Measurements from ENCODE around the gene DCTD.

DCTD gene

DNA sequence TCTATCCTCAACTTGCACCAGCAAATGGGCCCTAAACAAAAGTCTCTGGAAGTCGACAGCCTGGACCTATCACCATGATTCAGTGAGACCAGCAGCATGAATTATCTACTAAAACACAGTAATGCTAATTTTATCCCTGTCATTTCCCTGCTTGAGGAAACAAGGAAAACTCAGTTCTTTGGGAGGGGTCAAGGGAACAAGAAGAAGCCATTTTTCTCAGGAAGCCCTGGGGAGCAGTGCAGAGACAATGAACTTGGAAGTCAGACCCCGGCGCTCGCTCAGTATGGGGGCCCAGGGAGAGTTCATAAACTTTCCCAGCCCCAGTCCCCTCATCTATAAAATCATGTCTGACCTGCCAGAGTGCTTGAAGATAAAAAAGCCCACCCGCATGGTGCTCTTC, 50.4 kb downstream of the DCTD start:
- DNase-seq: no peak

DNA sequence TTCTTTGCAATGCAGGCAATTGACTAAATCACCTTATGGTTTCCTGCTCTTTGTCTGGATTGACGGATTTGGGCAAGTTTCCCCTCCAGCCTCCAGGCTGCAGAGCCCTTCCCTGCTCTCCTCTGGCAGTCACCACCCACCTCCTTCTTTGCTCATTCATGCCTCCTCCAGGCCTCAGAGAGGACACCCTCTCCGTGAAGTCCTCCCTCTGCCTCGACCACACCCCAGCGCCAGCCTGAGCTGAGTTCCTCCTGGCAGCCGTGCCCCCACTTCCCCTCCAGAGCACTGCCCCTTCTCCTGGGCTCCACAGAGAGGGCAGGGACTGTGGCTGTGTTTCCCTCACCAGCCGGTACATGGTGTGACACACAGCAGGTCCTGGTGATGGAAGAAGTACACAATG, 53.7 kb downstream of the DCTD start:
- DNase-seq: no peak

DNA sequence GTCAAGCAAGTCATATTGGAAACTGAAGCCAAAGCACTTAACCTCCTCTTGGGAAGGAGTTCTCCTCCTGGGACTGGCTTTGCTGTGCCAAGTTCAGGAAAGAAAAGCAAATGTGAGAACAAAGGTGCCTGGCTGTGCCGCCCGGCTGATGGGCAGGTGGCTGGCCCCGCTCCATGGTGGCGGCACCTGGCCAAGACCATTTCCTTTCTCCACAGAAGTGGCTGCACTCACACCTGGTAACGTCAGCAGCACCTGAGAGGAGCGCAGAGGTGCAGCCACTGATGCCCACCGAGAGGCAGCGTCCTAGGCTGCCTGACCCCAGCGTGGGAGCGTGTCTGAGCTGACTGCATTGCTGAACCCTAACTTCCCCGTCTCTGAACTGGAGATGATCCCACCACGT, 54.3 kb downstream of the DCTD start:
- DNase-seq: no peak

DNA sequence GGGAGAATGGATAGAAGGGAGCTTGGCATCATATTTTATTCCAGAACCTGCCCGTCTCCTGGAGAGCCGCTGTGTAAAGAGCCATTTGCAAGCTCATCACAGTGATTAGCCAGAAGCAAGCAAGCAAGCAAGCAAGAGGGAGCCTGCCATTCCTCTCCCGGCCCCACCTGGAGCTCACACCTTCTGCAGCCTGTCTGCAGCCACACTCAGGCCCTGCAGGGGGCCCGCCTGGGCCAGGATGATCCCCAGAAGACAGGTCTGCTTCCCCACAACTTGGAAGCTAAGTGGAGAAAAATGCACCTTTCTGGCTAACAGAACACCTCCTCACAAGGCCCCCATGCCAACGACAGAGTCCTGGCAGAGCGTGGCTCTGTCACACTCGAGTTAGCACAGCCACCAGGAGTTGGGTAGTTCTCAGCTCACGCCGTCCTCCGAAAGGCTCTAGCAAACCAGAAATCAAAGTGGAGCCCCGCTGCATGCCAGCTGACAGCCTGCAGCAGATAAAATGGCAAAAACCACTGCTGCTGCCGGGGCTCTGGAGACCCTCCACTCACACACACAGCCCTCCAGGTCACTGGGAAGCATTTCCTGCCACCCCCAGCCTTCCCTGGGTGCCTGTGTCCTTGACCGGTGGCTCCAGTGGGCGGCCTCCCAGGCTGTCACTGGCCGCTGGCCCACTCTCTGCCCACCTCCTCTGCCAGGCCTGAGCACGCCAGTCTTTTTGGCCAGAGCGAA, 54.9 kb downstream of the DCTD start:
- DNase-seq: no peak

DNA sequence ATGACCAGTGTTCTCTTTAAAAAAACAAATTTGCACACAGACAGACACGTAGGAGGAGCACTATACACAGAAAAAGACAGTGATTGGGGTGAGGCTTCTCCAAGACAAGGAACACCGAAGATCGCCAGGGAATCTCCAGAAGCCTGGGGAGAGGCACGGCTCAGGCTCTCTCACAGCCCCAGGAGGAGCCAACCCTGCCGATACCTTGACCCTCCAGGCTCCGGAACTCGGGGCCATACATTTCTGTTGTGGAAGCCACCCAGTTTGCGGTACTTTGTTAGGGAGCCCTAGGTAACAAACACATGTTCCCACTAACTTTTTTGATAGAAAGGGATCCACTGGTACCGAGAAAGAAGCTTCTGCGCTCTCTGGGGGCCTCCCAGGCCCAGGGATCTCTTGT, 55.8 kb downstream of the DCTD start:
- no peak for DNase-seq

DNA sequence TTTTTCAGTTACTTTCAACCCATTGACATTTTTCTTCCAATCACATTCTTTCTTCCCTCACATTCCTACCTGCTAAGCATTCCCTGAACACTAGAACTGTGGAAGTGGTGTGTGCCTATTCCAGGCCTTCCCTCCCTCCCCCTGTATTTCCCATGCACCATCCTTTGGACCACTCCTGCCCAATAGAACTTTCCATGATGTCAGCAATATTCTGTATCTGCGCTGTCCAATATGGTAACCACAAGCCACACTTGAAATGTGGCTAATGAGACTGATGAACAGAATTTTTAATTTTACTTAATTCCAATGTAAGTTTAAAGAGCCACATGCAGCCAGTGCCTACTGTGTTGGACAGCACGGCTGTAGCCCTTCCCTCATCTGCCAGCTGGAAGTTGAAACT, 57.5 kb downstream of the DCTD start:
- no peak for DNase-seq

DNA sequence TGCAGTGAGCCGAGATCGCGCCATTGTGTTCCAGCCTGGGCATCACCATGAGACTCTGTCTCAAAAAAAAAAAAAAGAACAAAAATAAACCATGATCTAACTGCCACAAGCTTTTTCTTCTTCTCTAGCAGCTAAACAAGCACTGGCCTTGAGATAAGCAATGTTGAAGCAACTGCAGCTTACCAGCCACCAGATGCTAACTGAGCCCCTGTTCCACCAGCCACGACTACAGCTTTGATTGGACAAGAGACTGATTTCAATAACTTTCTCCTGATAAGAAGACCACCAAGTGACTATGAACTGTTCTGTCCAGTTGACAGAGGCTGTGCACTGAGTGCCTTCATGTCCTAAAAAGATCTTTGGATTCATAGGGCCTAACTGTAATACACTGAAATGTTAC, 58.5 kb downstream of the DCTD start:
- DNase-seq: no peak

DNA sequence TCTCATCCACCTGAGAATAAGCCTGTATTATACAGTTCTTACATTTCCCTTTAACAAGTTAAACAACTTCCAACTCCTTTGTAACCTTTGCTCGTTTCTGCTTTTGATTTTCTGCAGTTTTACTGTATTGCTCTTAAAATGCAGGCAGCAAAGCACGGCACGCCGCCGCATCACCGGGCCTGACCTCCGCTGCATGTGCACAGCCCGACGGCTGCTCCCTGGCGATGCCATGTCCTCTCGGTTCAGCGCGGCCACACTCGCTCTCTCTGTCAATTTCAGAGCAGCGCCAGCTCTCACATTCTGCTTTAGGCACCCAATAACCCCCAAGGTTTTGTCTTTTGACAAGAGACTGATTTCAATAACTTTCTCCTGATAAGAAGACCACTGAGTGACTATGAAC, 60.3 kb downstream of the DCTD start:
- DNase-seq: no peak

DNA sequence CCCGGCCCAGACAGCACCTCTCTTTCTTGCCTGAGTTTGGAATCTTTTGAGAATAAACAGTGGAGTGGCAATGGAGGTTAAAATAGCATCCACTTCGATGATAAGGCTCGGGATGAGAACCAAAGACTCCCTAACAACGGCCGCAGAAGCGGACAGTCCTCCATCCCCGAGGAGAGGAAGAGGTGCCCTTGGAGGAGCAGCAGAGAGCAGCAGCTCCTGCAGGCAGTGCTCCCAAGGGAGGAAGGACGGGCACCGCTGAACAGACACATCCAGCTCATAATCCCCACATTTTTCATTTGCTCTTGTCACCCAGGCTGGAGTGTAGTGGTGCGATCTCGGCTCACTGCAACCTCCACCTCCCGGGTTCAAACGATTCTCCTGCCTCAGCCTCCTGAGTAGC, 61.3 kb downstream of the DCTD start:
- DNase-seq: no peak

DNA sequence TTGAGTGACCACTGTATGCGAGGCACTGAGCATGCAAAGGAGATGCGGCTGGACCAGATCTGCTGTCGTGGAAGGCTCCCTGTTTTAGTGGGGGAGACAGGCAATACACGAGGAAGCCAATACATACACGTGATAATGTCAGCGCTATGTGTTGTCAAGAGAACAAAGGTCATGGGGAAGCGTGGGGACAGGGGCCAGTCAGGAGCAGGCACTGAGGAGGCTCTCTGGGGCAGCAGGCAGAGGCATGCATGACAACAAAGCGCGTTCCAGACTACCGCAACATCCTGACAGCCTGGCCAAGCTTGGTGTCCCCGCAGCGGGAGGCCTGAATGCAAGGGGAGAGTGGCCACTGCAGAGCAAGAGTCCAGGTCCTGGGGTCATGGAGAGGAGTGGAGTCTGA, 61.9 kb downstream of the DCTD start:
- no peak for DNase-seq

DNA sequence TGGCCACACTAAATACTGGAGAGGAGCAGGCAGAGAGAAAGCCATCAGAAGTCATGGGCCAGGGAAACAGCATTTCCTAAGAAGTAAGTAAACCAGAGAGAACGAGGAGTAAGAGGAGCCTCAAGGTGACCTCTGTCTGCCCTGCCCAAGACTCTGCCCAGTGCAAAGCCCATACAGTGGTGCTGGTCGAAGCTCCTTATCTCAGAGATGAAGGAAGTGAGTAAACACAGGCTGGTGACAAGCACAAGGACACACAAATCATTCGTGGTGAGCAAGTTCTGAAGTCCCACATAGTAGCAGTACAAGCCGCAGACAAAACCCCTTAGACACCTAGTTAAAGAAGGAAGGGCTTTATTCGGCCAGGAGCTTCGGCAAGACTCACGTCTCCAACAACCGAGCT, 62.7 kb downstream of the DCTD start:
- DNase-seq: no peak

DNA sequence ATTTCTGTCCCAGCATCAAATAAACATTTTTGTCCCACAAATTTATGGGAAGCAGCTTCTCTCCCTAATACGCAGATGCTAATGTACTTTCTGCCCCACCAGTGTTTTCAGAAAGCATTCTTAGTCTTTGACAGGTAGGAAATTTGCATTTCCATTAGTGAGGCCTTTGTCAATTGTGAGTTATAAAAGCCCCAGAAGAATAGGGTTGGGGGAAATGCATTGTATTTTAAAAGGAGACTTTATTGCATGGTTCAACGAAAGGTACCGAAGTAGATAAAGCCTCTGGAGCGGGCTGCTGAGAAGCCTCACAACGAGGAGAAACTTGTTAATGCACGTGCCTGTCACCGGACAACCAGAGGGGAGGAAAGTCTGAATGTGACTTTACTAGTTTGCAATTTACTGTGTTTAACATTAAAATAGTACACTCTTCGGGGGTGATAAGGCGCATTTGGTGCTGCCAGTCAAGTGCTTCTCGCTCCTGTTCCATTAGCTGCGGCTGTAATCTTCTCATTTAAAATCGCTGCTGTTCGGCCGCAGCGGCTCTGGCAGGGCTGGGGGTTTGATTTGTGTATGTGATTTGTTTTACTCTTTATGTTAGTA, 63.4 kb downstream of the DCTD start:
- no peak for DNase-seq

DNA sequence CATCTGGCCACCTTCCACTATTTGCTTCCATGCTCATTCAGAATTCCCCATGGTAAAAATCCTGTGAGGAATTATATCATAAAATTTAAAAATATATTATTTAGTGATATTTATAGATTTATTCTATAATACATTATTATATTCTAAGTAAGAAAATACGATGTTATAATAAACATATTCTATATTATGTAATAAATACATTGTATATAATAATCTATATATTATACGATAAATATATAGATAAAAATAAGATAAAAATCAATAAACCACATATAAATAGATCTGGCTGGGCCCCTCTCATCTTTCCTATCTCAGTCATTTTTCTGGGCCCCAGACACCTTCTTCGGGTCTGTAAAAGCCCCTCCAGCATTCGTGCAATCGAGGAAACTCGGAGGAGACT, 68.5 kb downstream of the DCTD start:
- DNase-seq: no peak

DNA sequence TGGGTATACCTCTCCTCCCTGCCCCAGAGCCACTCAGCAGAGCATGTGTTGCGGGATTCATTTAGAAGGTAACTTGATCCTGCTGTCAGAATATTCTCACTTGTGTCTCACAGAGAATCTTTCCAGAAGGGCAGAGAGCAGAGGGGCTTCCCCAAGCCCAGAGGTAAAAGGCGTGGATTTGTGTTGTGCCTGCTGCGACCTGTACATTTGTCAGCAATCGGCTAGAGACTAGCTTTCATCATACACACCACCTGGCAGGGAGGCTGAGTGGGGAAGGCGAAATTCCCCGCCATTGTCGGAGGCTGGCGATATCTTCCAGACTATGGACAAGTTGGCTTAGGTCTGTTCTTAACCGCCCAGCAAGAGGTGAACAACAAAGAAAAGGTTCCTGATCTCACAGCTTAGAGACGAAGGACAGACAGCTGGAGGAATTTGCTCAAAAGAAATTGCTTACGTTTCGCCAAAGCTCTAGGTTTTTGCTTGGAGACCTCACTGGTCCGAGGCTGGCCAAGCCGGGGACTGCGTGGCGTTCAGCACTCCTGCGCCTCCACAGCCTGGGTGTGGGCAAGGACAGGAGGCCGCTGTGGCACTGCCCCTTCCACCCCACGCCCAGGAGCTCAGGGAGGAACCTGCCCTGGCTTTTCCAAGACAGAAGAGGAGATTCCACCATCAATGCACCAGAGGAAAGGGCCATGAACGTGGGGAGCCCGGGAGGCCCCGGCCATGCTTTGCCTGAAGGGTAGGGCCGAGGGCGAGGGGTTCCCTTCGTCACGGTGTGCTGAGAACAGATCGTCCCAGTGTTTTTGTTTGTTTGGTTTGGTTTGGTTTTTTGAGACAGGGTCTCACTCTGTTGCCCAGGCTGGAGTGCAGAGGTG, 69.4 kb downstream of the DCTD start:
- no peak for DNase-seq

DNA sequence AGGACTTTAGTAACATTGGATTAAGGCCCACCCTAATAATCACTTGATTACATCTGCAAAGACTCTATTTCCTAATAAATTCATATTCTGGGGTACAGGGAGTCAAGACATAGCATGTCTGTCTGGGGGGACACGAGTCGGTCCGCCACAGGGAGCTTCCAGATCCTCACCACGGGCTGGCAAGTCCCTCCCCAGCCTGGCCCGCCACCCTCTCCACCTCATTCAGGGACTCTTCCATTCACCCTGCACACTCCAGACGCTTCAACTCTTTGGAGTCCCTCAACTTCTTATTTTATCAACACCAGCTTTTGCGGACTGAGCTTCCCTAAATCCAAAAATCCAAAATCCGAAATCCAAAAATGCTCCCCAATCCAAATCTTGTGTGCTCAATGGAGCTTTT, 71.2 kb downstream of the DCTD start:
- DNase-seq: no peak

DNA sequence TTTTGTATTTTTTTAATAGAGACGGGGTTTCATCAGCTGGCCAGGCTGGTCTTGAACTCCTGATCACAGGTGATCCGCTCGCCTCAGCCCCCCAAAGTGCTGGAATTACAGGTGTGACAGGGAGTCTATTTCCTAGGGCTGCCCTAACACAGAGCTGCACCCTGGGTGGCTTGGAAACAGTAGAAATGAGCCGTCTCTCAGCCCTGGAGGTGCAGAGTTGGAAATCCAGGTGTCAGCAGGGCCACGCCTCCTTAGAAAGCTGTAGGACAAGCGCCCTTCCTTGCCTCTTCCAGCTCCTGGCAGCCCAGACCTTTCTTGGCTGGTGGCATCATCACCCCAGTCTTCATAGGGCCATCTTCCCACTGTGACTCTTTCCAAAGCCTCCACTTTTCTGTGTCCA, 71.6 kb downstream of the DCTD start:
- no peak for DNase-seq

DNA sequence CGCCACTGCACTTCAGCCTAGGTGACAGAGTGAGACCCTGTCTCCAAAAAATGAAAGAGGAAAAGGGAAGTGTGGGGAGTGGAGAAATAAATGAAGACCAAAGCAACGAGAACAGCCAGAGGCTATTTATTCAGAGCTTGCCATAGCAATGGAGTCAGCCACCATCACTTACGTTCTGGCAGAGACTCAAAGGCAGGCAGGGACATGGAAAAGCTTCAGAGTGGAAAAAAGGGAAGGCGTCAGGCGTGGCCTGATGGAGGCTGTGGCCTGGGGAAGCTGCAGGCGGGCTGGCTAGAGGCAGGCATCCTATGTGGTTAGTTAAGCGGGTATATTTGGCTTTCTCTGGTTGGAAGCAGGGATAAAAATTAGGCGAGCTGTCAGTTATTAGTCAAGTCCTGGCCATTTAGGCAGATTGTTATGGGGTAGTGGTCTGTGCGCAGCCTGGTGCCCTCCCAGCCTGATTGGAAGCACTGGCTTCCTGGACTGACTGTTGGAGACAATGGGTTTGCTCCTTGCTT, 73.3 kb downstream of the DCTD start:
- no peak for DNase-seq

DNA sequence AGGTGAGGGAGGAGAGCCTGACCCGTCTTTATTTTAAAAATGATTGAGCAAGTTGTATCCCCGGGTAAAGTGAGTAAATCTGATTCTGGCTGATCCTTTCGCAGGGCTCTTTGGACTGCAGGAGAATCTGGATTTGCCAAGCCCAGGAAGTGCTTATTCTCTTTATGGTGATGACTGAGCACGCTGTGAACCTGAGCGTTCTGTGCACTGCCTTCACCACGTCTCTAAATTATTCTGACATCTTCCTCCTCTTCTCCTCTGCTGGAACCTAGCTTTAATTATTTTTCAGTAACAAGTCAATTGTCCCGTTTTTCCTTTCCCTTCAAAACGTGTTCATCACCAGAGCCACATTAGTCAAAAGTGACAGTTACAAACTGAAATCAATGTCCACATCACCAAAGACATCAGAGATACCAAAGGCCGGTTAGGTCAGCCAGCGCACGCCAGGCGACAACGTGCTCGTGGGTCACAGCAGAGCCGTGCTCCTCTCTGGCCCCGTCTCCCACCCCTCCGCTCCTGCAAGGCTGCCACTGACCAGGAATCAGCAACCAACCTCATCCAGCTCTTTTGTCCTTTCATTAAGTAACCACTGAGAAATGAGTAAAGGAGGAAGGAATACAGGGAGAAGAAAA, 74.3 kb downstream of the DCTD start:
- no peak for DNase-seq

DNA sequence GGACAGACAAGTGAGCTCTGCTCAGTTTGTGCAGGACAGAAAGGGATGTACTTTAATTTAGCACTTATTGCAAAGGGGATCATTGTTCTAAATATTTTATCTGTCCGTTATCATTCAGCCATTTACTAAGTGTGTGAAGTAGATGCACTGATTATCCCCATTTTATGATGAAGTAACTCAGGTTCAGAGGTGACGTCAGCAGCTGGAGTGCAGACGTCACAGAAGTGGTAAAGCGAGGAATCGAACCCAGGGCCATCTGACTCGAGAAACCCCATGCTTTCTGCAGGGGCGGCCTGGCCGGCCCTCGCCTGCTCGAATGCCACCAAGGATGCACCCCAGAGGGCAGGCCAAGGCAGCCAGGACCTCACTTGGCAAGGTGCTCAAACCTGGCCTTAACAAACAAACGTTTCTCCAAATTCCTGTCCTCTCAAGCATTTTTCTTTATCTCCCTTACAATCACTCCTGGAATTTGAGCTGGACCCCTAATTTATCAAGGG, 75.0 kb downstream of the DCTD start:
- no peak for DNase-seq

DNA sequence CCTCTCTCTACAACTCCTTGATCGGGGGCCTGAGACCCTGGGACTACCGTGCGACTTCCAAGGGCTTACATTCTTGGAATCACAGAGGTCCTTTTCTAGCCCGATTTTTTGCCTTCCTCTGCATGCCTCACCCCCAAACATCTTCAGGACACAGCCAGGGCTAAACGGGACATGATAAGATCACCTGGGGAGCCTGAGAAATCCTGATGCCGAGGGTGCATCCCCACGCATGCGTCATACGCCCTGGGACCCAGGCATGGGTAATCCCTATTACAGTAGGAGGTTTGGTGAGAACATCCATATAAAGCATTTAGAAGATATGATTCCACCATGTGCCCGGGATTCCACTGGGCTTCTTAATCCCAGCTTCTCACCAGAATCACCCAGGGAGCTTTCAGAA, 77.1 kb downstream of the DCTD start:
- DNase-seq: no peak

Data from NCI-H1694 (cell line).